Glutamatergic neuron (in vitro differentiated cells): Measurements from ENCODE around the gene ISM1. TPM values are rescaled to one million over a fixed set of nuclear protein-coding genes. Genes with fewer than 3 reads are reported as not detected.

Experiments used
- DNase-seq: peaks from one replicate; pipeline ENCODE4 v3.0.0; 2022
- H3K27ac Mint-ChIP-seq: one replicate; pipeline ENCODE4 v1.8.0; 2020; ENCODE audit warnings: mild to moderate bottlenecking, mixed read lengths, inconsistent platforms; ENCODE audit not compliant: unreplicated experiment
- H3K27me3 Mint-ChIP-seq: one replicate; pipeline ENCODE4 v1.8.0; 2020; ENCODE audit warnings: mild to moderate bottlenecking, moderate library complexity, mixed read lengths, inconsistent platforms; ENCODE audit not compliant: unreplicated experiment
- H3K36me3 Mint-ChIP-seq: one replicate; pipeline ENCODE4 v1.8.0; 2020; ENCODE audit warnings: mild to moderate bottlenecking, mixed read lengths, inconsistent platforms; ENCODE audit not compliant: unreplicated experiment
- H3K4me1 Mint-ChIP-seq: one replicate; pipeline ENCODE4 v1.8.0; 2020; ENCODE audit warnings: mild to moderate bottlenecking, low read depth, mixed read lengths, inconsistent platforms; ENCODE audit not compliant: unreplicated experiment
- H3K4me3 Mint-ChIP-seq: one replicate; pipeline ENCODE4 v1.8.0; 2020; ENCODE audit warnings: mild to moderate bottlenecking, mixed read lengths, inconsistent platforms; ENCODE audit not compliant: unreplicated experiment
- H3K9me3 Mint-ChIP-seq: one replicate; pipeline ENCODE4 v1.8.0; 2020; ENCODE audit warnings: mild to moderate bottlenecking, moderate library complexity, mixed read lengths, inconsistent platforms; ENCODE audit not compliant: unreplicated experiment
- total RNA-seq: library from RNA; stranded (reverse); fragmentation: NEBNext Ultra II Directional; extraction: Animal tissue kit (Norgen Biotek cat#: 25700); gene quantifications from one replicate; pipeline ENCODE4 v1.2.1, GENCODE V29; 2021; ENCODE audit not compliant: unreplicated experiment
- TF ChIP-seq, protein P1 (sequence below): fragments of 200-600 bp; sonication (generic); IDR thresholded peaks from one replicate; pipeline ENCODE4 v1.5.0; 2021; ENCODE audit not compliant: partially characterized antibody, unreplicated experiment

The ISM1 gene
- total RNA-seq, 1 donor from 2014 or later, result 0.32 TPM

DNA sequence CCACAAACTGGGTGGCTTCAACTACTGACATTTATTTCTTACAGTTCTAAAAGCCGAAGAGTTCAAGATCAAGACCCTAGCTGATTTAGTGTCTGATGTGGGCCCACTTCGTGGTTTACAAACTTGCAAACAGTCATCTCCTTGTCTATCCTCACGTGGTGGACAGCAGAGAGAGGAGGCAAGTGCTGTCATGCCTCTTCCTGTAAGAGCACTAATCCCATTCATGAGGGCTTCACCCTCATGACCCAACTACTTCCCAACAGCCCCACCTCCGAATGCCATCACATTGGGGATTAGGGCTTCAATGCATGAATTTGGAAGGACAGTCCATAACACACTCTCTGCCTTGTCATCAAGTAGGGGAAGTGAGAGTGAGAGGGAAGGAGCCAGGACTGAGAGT, 15.6 kb upstream of the ISM1 start:
- no peak overlapping the region for H3K4me3 Mint-ChIP-seq
- no peaks in the 10 kb centered on the region for H3K9me3 Mint-ChIP-seq
- H3K27ac Mint-ChIP-seq, result no peak overlapping the region
- H3K36me3 Mint-ChIP-seq, result no peaks in the 10 kb centered on the region
- no peaks in the 10 kb centered on the region for H3K27me3 Mint-ChIP-seq
- DNase-seq, result no peak
- peaks cover 6% of the 10 kb centered on the region for H3K4me1 Mint-ChIP-seq
- TF ChIP-seq, protein P1, sequence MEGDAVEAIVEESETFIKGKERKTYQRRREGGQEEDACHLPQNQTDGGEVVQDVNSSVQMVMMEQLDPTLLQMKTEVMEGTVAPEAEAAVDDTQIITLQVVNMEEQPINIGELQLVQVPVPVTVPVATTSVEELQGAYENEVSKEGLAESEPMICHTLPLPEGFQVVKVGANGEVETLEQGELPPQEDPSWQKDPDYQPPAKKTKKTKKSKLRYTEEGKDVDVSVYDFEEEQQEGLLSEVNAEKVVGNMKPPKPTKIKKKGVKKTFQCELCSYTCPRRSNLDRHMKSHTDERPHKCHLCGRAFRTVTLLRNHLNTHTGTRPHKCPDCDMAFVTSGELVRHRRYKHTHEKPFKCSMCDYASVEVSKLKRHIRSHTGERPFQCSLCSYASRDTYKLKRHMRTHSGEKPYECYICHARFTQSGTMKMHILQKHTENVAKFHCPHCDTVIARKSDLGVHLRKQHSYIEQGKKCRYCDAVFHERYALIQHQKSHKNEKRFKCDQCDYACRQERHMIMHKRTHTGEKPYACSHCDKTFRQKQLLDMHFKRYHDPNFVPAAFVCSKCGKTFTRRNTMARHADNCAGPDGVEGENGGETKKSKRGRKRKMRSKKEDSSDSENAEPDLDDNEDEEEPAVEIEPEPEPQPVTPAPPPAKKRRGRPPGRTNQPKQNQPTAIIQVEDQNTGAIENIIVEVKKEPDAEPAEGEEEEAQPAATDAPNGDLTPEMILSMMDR, result no peak

DNA sequence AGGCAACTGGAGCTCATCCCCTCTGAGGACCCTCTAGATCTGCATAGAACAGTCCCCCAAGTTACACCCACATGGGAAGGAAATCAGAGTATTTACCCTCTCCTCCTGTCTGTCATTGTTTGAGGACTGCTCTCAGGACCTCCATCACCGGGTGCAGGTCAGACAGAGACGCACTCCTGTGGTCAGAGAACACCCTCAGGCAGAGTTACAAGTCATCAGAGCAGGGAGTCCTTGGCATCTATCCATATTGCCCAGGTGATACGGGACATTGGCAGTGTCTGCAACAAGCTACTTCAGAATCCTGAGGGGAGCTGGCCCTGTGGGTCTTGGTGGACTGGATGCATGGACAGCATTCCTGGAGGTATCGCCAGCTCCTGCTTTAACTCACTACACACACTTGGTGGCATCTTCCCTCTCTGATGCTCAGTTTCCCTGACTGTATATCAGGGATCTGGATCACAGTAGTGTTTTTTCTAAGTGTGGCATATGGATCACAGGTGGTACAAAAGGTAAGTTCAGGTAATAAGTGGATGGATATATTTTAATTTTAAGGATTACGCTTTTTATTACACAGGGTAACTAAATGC, 15.1 kb upstream of the ISM1 start:
- H3K9me3 Mint-ChIP-seq, result no peaks in the 10 kb centered on the region
- H3K27ac Mint-ChIP-seq, result no peak overlapping the region
- no peaks in the 10 kb centered on the region for H3K27me3 Mint-ChIP-seq
- no peaks in the 10 kb centered on the region for H3K36me3 Mint-ChIP-seq
- peaks cover 4% of the 10 kb centered on the region for H3K4me1 Mint-ChIP-seq
- TF ChIP-seq, protein P1, result no peak
- DNase-seq, result no peak
- H3K4me3 Mint-ChIP-seq, result no peak overlapping the region

DNA sequence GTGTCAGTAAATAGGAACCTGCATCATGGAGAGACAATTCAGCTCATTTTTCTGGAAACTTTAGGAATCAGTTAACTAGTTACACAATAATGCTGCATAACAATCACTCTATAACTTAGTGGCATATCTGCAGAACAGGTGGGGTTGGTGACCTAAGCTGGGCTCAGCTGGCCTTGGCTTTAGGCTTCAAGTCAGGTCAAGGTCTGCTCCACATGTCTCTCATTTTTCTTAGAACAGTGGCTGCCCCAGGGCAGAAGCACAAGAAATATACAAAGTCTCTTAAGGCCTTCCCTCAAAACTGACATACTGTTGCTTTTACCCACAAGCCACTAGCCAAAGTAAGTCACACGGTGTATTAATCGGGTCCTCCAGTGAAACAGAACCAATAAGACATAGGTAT, 14.1 kb upstream of the ISM1 start:
- no peak for DNase-seq
- Mint-ChIP-seq H3K27ac (no peak overlapping the region), H3K9me3 (no peaks in the 10 kb centered on the region), H3K27me3 (no peaks in the 10 kb centered on the region), H3K4me3 (no peak overlapping the region), H3K4me1 (no peaks in the 10 kb centered on the region), H3K36me3 (no peaks in the 10 kb centered on the region)
- TF ChIP-seq, protein P1, result no peak

DNA sequence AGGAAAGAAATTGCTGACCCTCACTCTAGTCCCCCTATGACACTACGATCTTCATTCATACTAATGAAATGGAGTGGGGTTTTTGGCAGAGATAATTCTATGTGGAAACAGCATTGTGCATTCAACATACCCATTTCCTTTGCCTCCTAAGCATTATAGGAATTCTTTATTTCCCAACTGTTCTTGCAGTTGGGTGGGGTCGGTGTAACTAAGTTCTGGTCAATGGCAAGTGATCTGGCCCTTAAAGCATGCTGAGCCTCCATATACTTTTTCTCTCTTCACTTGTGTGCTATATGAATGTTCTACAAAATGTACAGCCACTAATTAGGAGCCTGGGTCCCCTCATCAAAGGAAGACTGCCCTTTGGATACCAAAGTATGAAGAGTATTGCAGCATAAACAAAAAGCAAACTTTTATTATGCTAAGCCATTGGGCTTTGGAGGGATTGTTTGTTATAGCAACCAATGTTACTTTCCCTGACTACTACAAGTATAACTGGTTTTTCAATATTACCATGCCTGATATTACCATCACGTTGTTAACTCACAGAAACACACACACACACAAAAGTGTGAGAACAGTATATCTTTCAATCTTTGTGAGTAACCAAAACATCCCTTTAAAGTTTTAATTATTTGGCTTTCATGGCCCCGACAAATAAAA, 9.0 kb upstream of the ISM1 start:
- Mint-ChIP-seq H3K27me3 (no peaks in the 10 kb centered on the region), H3K4me1 (no peaks in the 10 kb centered on the region), H3K4me3 (no peak overlapping the region), H3K9me3 (no peaks in the 10 kb centered on the region), H3K27ac (no peak overlapping the region), H3K36me3 (no peaks in the 10 kb centered on the region)
- TF ChIP-seq, protein P1, result no peak
- DNase-seq, result no peak

DNA sequence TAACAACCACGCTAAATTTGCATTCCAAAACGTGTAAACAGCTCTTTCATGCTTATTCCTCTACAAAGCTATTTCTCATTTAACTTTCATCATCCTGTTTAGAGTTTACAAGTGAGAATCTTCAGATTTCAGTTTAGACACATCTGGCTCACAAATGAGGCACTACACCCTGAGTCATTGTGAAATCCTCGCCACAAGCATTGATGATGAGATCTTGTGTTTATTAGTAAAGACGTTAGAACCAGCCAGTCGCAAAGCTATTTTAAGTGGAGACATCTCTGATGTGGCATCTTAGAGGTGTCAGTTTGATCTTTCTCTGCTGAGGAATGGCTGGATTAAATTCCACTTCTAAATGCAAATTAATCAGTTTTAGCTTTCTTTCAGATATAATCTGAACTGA, 8.3 kb upstream of the ISM1 start:
- H3K36me3 Mint-ChIP-seq, result no peaks in the 10 kb centered on the region
- no peaks in the 10 kb centered on the region for H3K9me3 Mint-ChIP-seq
- no peaks in the 10 kb centered on the region for H3K27me3 Mint-ChIP-seq
- no peak overlapping the region for H3K27ac Mint-ChIP-seq
- no peak overlapping the region for H3K4me3 Mint-ChIP-seq
- no peak for DNase-seq
- H3K4me1 Mint-ChIP-seq, result no peaks in the 10 kb centered on the region
- TF ChIP-seq, protein P1, result no peak
